NCI-H2081 treated with DMSO at 0.1 percent for 48 hours (cell line): ENCODE measurements around the gene EFHC1.

ENCODE experiments used
- DNase-seq: peaks from one replicate; lab custom pipeline; 2025; lab: John Stamatoyannopoulos, UW

Gene EFHC1

DNA sequence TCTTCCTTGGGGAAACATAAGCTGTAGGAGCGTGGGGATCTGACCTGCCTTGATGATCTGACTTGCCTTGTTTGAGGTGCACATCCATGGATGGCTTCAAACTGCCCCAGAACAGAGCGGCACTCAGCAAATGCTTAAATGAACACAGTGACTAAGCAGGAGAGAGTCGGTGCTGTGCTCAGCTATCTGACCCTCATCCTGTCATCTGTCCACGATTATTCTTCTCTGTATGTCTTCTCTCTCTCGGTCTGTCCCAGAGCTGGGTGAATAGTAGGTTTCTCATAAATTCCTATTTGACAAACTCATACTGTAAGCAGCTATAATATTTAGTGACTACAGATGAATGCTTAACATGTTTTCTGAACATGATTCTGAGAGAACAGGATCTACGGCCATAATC, 119.5 kb downstream of the EFHC1 start:
- no peak for DNase-seq

DNA sequence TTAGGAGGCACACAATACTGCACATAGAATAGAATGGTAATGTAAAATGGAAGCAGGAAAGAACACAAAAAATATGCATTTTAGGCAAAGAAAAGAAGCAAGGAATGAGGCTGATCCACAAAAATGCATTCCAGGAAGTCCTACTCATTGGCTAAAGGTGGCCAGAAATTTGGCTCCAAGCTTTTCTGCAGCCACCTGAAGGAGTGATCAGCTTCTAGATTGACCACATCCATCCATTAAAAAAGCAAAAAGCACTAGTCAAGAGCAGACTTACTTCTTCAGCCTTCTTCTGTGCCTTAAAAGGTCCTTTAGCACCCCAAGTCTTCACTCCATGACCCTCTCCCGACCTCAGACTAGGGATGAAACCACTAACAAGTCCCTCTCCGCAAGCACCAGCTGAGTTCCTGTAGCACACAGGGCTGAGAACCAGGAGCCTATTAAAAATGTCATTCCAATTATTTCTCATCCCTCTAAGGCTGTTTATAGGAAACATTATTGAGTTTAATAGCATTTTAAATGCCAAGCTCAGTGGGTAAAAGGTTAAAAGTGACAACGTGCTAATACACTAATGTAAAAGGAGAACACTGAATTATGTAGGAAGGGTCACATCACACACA, 120.3 kb downstream of the EFHC1 start:
- DNase-seq: no peak

DNA sequence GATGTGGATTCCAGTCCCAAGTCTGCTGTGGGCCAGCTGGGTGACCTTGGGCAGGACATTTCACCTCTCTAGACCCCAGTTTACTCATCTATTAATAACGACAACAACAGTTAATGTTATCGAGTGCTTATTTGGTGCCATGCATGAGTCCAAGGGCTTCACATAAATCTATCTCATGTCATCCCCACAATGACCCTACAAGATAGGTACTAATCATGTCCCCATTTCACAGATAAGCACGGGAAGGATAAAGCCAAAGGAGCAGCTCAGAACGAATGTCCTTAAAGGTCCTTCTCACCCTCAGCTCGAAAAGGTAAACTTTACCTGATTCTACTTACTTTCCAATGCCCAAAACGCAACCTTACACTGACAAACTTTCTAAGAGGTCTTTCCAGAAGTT, 121.0 kb downstream of the EFHC1 start:
- DNase-seq: no peak

DNA sequence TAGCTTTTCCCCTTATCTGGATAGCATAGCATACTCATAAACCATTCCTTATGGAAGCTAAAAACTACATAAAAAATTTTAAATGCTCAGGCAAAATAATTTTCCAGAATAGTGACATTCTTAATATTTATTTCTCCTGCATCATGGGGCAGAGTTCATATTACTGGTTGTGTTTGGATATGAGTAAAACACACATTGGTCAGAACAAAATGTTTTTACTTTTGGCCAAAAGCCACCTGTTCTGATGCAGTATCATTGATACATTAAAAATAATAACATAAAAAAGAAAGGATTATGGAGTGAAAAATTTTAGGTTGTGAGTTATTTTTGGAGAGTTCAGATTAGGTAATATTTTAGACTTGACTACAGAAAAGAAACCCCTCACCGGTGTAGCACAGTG, 123.1 kb downstream of the EFHC1 start:
- DNase-seq: no peak

DNA sequence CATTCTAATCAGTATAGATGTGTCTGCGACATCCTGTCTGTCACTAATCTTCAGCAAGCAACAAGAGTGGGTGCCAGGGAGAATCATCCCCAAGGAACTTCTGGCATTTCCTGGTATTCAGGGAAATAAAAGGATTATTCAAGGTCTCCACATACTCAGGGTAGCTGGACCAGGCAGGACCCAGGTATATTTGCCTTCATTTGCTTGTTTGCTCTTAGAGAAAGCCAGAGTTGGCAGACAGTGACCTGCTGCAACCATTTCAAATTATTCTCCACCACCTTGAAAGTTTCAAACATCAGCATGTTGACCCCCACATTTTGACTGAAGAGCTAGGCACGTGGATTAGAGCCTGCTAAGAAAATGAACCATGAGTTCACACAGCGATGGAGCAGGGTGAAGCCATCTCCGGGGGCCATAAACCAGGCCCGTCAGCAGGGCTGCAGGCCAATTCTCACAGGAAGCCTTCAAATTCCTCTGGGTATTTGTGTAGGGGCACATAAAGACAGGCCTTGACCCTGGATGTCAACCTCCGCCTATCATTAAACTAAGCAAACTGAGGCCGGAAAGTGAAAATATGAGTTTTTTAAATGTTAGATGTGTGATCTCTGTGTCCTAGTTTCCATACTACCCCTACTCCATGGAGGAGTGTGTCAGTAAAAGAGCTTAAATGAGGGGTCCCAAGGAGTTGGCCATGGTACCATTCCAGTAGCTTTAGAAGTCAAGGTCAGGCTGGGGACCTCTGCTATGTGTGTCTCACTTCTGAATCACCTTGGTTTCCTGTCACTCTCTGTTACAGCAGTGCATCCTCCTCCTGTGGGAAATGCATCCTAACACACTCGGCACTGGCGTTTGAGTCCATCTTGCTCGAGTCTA, 123.8 kb downstream of the EFHC1 start:
- DNase-seq: no peak

DNA sequence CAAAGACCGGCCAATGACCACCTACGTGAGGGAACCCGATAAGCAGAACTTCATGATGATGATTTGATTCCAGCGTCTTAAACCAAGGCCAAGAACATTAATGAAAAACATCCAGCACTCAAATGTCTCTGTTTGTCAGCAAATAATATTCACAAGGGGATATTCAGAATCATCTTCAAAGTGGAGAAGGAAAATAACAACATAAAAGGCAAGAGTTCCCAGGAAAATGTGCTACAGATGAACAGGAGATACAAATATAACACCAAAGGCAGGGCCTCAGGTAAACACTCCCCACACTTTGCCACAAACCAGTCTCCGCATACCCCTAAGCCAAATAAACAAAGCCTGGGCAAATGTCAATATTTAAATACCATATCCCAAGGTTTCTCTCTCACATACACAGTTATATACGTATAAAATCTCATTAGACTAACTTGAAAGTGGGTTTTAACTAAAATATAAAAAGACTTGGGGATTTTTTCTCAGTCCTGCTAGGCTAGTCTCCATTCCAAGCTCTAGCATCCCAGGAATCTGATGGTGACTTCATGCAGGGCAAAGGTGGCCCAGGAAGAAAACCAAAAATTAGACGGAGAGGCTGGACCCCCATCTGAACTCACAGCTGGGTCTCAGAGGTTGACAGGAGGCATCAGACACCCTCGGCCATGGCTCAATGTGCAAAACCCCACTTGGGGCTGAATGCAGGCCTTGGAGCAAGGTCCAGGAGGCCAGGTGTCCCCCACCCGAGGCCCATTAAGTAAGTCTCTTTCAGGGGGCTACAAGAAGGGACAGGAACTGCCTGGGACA, 124.7 kb downstream of the EFHC1 start:
- DNase-seq: no peak

DNA sequence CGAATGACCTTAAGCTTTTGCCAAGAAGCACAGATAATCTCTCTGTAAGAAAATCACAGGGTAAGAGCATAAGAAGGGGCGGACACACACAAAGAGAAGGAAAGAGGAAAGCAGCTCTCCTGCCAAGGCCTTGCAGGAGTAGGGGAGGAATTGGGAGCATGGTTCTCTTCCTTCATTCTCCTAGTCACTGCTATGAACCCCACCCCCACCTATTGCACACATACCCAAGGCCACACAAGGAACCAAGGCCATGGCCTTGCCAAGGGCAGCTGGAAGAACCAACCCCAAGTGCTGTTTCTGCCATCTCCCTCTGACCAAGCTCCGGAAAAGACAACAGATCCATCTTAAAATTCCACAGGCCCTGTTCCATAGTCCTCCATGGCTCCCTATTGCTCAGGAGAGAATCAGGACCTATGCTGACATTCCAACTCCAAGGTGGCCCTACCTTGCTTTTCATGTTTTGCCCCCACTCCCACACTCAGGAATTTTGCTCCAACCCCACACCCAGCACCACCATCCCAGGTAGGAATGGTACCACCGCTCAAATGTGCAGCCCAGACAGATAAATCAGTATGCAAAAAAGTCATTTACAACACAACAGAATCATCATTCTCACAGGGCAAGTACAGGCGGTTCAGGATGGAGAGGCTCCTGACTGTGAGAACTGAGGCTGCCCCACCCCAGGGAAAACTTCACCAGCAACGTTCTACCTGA, 125.4 kb downstream of the EFHC1 start:
- DNase-seq: no peak

DNA sequence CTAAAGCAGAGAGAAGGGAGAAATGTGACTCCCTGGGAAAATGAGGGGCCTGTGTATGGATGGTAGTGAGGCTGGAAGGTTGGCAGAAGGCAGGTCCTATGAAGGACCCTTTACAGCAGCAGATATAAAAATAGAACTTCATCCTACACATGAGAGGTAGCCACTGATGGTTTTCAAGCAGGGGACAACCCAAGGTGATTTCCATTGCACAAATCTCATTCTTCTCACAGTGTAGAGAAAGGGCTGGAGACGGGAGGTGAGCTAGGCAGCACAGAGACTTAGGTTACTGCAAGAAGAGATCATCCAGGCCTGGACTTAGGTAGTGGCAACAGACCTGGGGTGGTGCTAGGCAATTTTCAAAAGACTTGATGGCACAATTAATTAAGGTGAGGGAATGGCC, 126.0 kb downstream of the EFHC1 start:
- DNase-seq: no peak

DNA sequence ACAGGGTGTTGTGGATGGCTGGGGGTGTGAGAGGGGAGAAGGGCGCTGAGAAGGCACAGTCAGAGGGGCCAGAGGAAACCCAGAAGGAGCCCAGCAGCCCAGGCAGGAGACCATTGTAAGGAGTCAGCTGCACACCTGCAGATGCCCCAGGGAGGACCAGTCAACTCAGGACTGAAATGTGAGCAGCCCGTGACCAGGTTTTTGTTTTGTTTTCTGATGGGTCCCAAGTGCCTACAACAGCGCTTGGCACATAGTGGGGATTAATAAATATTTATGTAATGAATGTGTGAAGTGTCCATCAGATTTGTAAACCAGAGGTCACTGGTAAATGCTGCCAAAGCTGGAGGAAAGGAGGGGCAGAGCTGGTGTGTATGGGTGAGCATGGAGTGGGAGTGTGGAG, 126.5 kb downstream of the EFHC1 start:
- DNase-seq: no peak

DNA sequence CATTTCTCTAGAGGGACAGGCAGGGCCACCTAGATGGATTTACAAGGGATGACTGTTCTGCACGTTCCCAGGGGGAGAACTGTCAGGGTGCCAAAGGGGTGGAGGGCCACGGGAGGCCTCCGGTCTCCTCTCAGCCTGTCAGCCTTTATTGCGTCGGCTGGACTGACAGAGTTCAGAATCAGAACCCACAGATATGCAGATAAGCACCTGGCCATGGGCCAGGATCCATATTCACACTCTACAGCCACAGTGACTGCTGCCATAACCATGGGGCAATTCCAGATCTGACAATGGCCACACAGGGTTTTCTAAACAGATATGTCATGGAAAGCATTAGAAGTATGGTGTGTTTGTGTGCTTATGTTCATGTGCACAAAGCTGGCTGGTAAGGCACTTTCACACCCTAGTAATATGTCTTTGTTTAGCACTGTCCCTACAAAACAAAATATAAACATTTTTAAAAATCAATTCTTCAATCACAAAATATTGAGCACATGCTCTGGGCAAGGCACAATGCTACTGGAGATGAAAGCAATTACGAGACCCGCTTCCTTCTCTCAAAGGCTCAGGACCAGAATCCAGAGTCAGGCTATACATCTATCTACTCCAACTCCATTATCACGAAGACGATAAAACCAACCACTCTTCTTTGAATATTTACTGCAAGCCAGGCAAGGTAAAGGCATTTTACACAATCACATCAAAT, 127.7 kb downstream of the EFHC1 start:
- no peak for DNase-seq

DNA sequence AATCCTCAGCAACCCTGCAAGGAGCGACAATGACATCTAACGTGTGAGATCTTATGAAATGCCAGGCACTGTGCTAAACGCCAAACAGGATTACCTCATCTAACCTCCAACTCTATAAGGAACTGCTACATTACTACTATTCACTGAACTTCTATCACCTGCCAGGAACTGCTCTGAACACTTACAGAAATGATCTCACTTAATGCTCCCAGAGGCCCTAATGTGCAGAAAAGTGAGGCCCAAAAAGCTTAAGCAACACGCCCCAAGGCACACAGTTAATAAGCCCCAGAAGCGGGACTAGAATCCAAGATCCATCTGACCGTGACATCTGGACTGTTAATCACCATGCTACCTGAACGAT, 128.2 kb downstream of the EFHC1 start:
- no peak for DNase-seq

DNA sequence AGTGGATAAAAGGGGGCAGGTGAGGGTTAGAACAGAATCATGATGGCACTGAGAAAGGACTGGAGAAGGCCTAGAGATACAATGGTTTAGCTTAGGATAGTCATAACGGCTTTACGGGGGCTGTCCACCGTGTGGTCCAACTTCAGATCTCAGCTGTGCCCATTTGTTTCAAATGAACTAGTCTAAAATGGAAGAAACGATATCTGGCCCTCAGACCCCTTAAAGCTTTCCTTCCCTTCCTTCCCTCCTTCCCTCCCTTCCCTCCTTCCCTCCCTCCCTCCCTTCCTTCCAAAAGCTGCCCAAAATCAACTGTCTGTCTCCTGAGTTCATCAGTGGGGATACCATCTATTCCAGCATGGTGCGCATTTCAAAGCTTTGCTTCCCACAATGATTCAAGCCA, 128.9 kb downstream of the EFHC1 start:
- no peak for DNase-seq

DNA sequence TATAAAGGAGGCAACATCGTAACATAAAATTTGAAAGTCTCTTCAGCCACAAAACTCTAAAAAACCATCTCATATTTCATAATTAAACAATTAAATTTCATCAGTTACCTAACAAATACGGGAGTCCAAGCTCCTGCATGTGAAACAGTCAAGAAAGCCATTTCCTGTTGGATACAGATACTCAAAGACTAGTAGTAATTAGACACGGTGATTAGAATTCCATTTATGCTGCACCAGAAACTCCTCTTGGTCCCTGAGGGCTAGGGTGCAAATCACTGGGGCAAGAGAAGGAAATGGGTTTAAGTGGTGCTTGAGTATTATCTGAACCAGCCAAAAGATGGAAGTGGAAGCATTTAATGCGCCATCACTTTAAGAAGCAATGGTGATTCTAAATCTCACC, 129.3 kb downstream of the EFHC1 start:
- no peak for DNase-seq

DNA sequence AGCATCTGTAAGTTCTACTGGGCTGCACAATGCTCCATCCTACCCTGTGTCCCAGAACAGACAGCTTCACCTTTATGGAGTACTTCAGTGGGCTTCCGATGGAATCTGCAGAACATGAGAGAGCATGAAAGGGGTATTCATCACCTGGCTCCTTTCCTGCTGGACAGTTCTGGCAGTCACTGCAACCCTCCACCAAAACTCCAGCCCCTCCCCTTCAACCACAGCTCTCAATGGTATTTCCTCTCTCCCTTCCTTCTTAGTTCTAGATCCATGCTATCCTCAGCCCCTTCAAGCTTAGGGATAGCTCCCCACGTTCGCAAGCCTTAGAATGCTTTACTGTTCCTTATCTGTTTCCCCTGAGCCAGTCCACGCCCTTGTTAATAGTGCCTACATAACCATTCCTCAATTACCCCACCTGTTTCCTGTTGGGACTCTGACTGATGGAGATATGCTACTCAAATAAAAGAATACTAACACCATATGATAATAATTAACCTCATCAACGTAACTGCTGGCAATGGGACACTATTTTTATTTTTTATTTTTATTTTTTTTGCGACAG, 130.0 kb downstream of the EFHC1 start:
- DNase-seq: no peak

DNA sequence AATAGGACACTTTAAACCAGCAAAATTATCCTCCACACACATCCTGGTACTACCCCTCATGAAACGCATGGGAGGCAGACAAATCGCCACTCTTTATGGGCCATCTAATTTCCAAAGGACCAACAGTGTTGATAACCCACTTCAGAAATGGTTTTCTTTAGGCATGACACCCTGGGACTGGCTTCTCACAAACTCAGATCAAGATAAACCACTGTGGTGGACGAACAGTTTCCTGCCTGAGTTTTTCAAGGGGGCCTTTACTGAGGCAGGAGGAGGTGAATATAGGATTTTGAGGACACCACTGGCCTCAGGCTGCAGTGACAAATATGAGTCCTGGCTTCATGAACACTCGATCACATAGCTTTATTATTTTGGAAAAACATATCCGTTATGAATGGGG, 130.7 kb downstream of the EFHC1 start:
- DNase-seq: no peak

DNA sequence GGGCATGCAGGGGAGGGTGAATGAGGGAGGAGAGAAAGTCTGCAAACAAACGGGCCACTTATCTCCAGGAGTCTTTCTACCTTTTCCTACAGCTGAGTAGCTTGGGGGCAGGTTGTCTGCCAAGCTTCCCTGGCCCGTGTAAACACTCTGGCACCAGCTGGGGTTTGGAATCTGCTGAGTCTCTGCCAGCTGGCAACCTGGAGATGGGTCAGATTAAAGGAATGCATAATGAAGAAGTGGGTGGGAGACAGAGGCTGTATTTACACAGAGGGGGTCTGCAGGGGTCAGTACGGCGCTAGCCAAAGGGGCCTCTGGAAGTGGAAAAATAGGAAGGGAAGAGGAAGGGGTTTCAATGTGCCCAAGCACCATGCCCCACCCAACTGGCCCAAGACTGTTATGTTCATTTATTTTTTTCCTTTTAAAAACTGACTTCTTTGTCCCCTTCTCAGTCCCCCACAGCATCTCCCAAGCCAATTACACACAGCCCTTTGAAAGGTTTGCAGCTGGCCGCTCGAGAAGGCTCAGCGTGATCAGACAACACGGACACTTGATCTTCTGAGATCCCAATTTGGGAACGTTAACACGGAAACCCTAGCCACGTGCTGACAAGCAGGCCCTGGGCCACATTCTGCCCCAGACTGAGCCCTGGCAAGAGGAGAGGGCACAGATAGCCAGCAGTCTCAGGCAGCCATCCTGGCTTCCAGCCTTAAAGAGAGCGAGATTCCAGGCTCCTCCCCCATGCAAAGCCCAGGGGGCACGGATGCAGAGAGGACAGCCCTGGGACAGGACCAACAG, 131.5 kb downstream of the EFHC1 start:
- peak; percentile 56 for DNase-seq

DNA sequence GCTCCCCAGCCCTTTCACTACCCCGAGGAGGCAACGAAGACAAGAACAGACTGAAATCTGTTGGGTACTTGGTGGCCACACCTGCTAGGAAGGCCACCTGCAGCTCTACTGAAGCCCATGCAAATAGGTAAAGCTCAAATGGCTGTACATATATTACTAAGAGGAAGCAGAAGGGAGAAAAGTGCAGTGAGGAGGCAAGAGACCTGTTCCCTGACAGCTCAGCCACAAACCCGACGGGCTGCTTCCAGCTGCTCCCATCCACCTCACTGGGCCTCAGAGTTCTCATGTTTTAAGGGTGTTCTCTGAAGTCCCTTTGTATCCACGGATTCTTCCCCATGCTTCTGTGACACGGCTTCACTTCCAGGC, 132.1 kb downstream of the EFHC1 start:
- DNase-seq: no peak

DNA sequence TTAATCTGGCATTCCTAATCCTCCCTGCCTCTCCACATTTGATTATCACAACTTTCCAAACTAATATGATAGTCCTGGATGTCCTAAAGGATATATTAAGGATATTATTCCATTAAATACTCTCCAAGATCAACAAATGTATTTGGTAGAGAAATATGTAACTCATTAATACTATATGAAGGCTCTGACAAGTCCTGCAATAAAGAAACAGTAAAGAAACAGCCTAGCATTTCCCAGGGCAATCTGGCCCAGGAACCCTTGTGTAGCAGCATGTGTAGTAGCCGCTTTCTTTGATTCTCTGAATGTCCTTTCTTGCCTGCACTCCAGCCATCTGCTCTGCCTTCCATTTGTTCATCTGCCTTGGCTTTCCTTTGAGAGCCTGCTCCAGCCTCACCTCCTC, 133.0 kb downstream of the EFHC1 start:
- no peak for DNase-seq

DNA sequence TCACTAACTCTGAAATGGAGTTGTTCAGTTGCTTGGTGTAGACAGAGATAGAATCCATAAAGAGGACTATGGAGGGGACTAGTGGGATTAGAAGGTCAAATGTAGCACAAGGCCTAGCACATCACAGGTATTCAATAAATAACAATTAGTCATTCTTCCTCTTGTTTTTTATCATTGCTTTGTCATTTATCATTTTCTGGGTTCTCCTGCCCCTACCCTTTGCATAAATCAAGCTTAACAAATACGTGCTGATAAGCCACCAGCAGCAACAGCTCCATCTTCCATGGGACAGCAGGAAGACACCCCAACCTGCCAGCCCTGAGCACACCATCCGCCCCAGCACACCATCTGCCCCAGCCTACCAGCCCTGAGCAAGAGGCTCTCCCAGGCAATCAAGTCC, 133.6 kb downstream of the EFHC1 start:
- no peak for DNase-seq

DNA sequence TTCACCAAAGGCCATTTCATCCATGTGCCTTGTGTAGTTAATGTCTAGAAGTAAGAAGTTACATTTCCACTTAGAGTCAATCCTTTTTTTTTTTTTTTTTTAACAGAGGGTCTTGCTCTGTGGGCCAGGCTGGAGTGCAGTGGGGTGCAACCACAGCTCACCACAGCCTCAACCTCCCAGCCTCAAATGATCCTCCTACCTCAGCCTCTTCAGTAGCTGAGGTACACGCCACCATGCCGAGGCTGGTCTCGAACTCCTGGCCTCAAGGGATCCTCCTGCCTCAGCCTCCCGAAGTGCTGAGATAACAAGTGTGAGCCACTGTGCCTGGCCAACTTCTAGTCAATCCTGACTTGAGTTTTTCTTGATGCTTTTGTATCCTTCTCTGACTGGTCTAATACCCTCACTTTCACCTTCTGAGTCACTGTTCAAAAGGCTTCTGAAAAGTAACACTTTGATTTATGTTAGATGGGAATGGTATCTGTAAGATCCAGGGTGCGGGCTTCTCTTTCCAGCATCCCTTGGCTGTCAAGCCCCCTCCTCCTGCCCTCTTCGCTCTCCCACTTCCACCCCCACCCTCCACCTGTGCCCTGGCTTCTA, 134.6 kb downstream of the EFHC1 start:
- DNase-seq: no peak
